ENCODE measurements around the gene SLC43A1. TPM values are rescaled to one million over a fixed set of nuclear protein-coding genes. Genes with fewer than 3 reads are reported as not detected.

Gene SLC43A1
- total RNA-seq, 1 donor from 2014 or later: 3.3 TPM

- Mint-ChIP-seq H3K27me3 (ENCODE audit: low read depth) (no peaks in the 10 kb centered on the region), H3K4me1 (no peaks in the 10 kb centered on the region), H3K27ac (no peak overlapping the region), H3K36me3 (peaks cover 5% of the 10 kb centered on the region), H3K4me3 (no peak overlapping the region), H3K9me3 (no peaks in the 10 kb centered on the region)
- TF ChIP-seq, protein P1, sequence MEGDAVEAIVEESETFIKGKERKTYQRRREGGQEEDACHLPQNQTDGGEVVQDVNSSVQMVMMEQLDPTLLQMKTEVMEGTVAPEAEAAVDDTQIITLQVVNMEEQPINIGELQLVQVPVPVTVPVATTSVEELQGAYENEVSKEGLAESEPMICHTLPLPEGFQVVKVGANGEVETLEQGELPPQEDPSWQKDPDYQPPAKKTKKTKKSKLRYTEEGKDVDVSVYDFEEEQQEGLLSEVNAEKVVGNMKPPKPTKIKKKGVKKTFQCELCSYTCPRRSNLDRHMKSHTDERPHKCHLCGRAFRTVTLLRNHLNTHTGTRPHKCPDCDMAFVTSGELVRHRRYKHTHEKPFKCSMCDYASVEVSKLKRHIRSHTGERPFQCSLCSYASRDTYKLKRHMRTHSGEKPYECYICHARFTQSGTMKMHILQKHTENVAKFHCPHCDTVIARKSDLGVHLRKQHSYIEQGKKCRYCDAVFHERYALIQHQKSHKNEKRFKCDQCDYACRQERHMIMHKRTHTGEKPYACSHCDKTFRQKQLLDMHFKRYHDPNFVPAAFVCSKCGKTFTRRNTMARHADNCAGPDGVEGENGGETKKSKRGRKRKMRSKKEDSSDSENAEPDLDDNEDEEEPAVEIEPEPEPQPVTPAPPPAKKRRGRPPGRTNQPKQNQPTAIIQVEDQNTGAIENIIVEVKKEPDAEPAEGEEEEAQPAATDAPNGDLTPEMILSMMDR (IDR thresholded peaks at IDR 0.05; ENCODE audit: unreplicated experiment): no peak
- no peak for DNase-seq (ENCODE audit: low spot score in 2 of 2, unreplicated experiment in 2 of 2)
Observed at GRCh38 chr11:57546451-57546850, 30.9 kb upstream of the SLC43A1 start.

DNA sequence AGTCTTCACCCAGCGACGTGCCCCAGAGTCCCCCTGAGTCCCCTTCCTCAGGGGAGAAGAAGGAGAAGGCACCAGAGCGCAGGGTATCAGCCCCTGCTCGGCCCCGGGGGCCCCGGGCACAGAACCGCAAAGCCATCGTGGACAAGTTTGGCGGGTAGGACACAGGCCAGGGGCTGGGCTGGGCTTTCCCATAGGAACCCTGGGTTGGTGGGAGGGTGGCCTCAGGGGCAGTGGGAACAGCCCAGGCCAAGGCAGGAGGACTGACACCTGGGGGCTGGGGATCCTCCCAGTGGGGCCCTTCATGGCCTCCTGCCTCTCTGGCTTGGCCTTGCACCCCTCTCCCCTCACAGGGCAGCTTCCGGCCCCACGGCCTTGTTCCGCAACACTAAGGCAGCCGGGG lies 30.4 kb upstream of the SLC43A1 start:
- no peaks in the 10 kb centered on the region for H3K4me1 Mint-ChIP-seq
- H3K9me3 Mint-ChIP-seq: no peaks in the 10 kb centered on the region
- H3K27ac Mint-ChIP-seq: no peak overlapping the region
- no peak overlapping the region for H3K4me3 Mint-ChIP-seq
- TF ChIP-seq, protein P1 (IDR thresholded peaks at IDR 0.05; ENCODE audit: unreplicated experiment): no peak
- peaks cover 2% of the 10 kb centered on the region for H3K27me3 Mint-ChIP-seq (ENCODE audit: low read depth)
- H3K36me3 Mint-ChIP-seq: peaks cover 5% of the 10 kb centered on the region
- no peak for DNase-seq (ENCODE audit: low spot score in 2 of 2, unreplicated experiment in 2 of 2)

- Mint-ChIP-seq H3K27me3 (ENCODE audit: low read depth) (peaks cover 3% of the 10 kb centered on the region), H3K36me3 (peaks cover 2% of the 10 kb centered on the region), H3K27ac (no peak overlapping the region)
Observed at GRCh38 chr11:57544566-57544965, 29.1 kb upstream of the SLC43A1 start.

DNA sequence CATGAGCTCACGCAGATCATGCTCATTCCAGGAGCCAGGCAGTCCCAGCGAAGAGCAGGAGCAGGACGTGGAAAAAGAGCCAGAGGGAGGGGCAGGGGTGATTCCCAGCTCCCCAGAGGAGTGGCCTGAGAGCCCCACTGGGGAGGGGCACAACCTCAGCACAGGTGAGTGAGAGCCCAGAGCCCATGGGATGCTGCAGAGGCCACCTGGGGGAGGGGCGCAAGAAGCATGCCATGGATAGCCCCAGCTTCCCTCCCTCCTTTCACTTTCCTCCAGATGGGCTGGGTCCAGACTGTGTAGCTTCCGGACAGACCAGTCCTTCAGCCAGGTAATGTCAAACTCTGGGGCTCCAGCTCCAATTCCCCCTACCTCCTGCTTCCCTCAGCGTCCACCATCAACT lies 28.1 kb upstream of the SLC43A1 start:
- peaks cover 3% of the 10 kb centered on the region for H3K27me3 Mint-ChIP-seq (ENCODE audit: low read depth)
- H3K4me1 Mint-ChIP-seq: no peaks in the 10 kb centered on the region
- no peak overlapping the region for H3K27ac Mint-ChIP-seq
- no peak overlapping the region for H3K4me3 Mint-ChIP-seq
- DNase-seq (ENCODE audit: low spot score in 2 of 2, unreplicated experiment in 2 of 2): no peak
- H3K36me3 Mint-ChIP-seq: peaks cover under 1% of the 10 kb centered on the region
- no peaks in the 10 kb centered on the region for H3K9me3 Mint-ChIP-seq
- TF ChIP-seq, protein P1 (IDR thresholded peaks at IDR 0.05; ENCODE audit: unreplicated experiment): no peak

More at GRCh38 chr11:57544566-57544965, 29.1 kb upstream of the SLC43A1 start:
- Mint-ChIP-seq H3K4me3 (no peak overlapping the region), H3K9me3 (no peaks in the 10 kb centered on the region), H3K4me1 (no peaks in the 10 kb centered on the region)
- TF ChIP-seq, protein P1 (IDR thresholded peaks at IDR 0.05; ENCODE audit: unreplicated experiment): no peak
- no peak for DNase-seq (ENCODE audit: low spot score in 2 of 2, unreplicated experiment in 2 of 2)

GRCh38 chr11:57542582-57542981 lies 27.1 kb upstream of the SLC43A1 start:
- Mint-ChIP-seq H3K27ac (no peak overlapping the region), H3K4me1 (no peaks in the 10 kb centered on the region), H3K27me3 (ENCODE audit: low read depth) (peaks cover 3% of the 10 kb centered on the region), H3K4me3 (no peak overlapping the region), H3K36me3 (no peaks in the 10 kb centered on the region), H3K9me3 (no peaks in the 10 kb centered on the region)
- TF ChIP-seq, protein P1 (IDR thresholded peaks at IDR 0.05; ENCODE audit: unreplicated experiment): no peak
- DNase-seq (ENCODE audit: low spot score in 2 of 2, unreplicated experiment in 2 of 2): no peak

DNA sequence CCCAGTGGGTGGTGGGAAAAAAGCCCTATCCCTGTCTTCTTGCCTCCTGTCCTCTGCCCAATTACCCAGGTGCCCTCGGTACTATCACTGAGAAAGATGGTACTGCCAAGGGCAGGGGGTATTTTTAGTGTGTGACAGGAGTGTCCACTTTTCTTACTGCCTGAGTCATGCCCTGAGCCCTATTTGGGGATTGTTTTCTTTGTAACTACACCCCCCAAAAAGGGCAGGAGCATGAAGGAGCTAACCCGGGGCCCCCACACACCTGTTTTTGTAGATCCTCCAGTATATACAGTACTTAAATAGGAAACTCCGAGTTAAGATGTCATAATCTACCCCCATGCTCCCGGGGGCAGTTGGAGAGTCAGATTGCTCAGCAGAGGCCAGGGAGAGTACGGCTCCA lies 25.7 kb upstream of the SLC43A1 start:
- H3K27me3 Mint-ChIP-seq (ENCODE audit: low read depth): peaks cover 3% of the 10 kb centered on the region
- H3K4me3 Mint-ChIP-seq: no peak overlapping the region
- no peaks in the 10 kb centered on the region for H3K4me1 Mint-ChIP-seq
- TF ChIP-seq, protein P1 (IDR thresholded peaks at IDR 0.05; ENCODE audit: unreplicated experiment): no peak
- no peaks in the 10 kb centered on the region for H3K36me3 Mint-ChIP-seq
- no peak for DNase-seq (ENCODE audit: low spot score in 2 of 2, unreplicated experiment in 2 of 2)
- H3K27ac Mint-ChIP-seq: no peak overlapping the region
- H3K9me3 Mint-ChIP-seq: no peaks in the 10 kb centered on the region
